OCI-LY1 (cell line): ENCODE results near the gene IGFBP4.

ENCODE experiments used
- H2AFZ ChIP-seq: fragments of 200-600 bp; sonication (generic), shearing (Covaris generic); 2 replicates; pipeline ENCODE4 v1.6.0; 2014; ENCODE audit warnings: antibody characterized with exemption, mild to moderate bottlenecking, low read length
- H3F3A ChIP-seq: fragments of 200-600 bp; sonication (generic), shearing (Covaris generic); 2 replicates; pipeline ENCODE4 v1.6.0; 2014; ENCODE audit warnings: mild to moderate bottlenecking, antibody characterized with exemption, low read length, moderate library complexity; ENCODE audit not compliant: insufficient read depth
- H3K27ac ChIP-seq: fragments of 200-600 bp; sonication (generic); 2 replicates; pipeline ENCODE4 v1.5.1; 2014; ENCODE audit warnings: low read length, mixed run types, mild to moderate bottlenecking, low read depth; ENCODE audit not compliant: poor library complexity, severe bottlenecking
- H3K27me3 ChIP-seq: fragments of 200-600 bp; sonication (generic); 2 replicates; pipeline ENCODE4 v1.6.0; 2014; ENCODE audit warnings: antibody characterized with exemption, mild to moderate bottlenecking, low read length, moderate library complexity; ENCODE audit not compliant: insufficient read depth
- H3K36me3 ChIP-seq: fragments of 200-600 bp; sonication (generic); 2 replicates; pipeline ENCODE4 v1.6.1; 2014; ENCODE audit warnings: mild to moderate bottlenecking, antibody characterized with exemption, low read length, moderate library complexity, mixed read lengths; ENCODE audit not compliant: insufficient read depth
- H3K4me1 ChIP-seq: fragments of 200-600 bp; sonication (generic); 2 replicates; pipeline ENCODE4 v1.5.1; 2014; ENCODE audit warnings: mild to moderate bottlenecking, low read length, moderate library complexity; ENCODE audit not compliant: insufficient read depth, severe bottlenecking
- H3K4me2 ChIP-seq: fragments of 200-600 bp; sonication (generic), shearing (Covaris generic); 2 replicates; pipeline ENCODE4 v1.6.1; 2014; ENCODE audit warnings: low read length
- H3K4me3 ChIP-seq: fragments of 200-600 bp; sonication (generic); 2 replicates; pipeline ENCODE4 v1.5.1; 2014; ENCODE audit warnings: low read length, low read depth, mild to moderate bottlenecking, mixed read lengths; ENCODE audit not compliant: poor library complexity, severe bottlenecking
- H3K79me2 ChIP-seq: fragments of 200-600 bp; shearing (Covaris generic); 2 replicates; pipeline ENCODE4 v1.6.1; 2016; ENCODE audit warnings: mixed run types, low read length, mixed read lengths; ENCODE audit not compliant: insufficient read depth
- H3K9ac ChIP-seq: fragments of 200-600 bp; sonication (generic), shearing (Covaris generic); 2 replicates; pipeline ENCODE4 v1.6.1; 2014; ENCODE audit warnings: mild to moderate bottlenecking, low read length, mixed read lengths
- H3K9me2 ChIP-seq: fragments of 200-600 bp; sonication (generic), shearing (Covaris generic); 2 replicates; pipeline ENCODE4 v1.6.1; 2014; ENCODE audit warnings: low read depth, mild to moderate bottlenecking, low read length, mixed read lengths
- H3K9me3 ChIP-seq: fragments of 200-600 bp; shearing (Covaris generic); 2 replicates; pipeline ENCODE4 v1.6.1; 2014; ENCODE audit warnings: low read length, mixed read lengths
- H4K20me1 ChIP-seq: fragments of 200-600 bp; sonication (generic), shearing (Covaris generic); 2 replicates; pipeline ENCODE4 v1.6.0; 2016; ENCODE audit warnings: mild to moderate bottlenecking, low read length; ENCODE audit not compliant: insufficient read depth
- EZH2 ChIP-seq: fragments of 200-600 bp; sonication (generic), shearing (Covaris generic); IDR thresholded peaks from 2 replicates; pipeline ENCODE4 v1.8.0; 2017; ENCODE audit warnings: borderline replicate concordance, mixed run types, mild to moderate bottlenecking, antibody characterized with exemption, low read length, moderate library complexity, mixed read lengths
- TF ChIP-seq, protein P1 (sequence below): fragments of 200-600 bp; sonication (generic), shearing (Covaris generic); IDR thresholded peaks from 2 replicates; pipeline ENCODE4 v1.5.1; 2017; ENCODE audit warnings: mild to moderate bottlenecking, antibody characterized with exemption, low read length, moderate library complexity, mixed read lengths

Gene IGFBP4

DNA sequence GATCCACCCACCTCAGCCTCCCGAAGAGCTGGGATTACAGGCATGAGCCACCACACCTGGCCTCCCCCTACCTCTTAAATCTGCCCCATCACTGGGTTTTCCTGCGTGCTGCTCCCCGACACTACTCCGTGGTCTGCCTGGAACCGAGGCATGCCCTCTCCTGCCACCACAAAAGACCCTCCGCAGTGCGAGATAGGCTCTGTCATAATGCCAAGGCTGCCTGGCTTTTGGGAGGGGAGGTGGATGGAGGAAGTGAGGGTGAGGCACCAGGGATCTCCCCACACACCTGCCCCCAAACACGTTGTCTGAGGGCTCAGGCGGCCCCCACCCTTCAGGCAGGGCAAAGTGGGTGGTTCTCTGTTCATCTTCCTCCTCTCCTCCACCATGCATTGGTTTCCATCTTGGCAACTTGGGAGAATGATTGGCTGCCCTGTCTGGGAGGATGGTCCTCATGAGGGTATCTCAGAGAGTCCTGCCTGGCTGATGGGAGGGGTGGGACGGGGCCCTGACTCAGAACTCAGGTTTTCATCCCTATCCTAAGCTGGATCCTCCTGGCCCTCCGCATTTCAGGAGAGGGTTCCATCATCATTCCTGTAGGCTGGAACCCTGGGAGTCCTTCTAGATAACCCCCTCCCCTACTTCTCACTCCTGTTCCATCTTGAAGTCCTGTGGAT is 23.2 kb downstream of the IGFBP4 start:
- Histone ChIP-seq H3K9me2 (no peaks in the 10 kb centered on the region), H3K36me3 (no peaks in the 10 kb centered on the region; the same call in 1 of the 2 replicates), H3K9ac (no peak overlapping the region), H4K20me1 (no peaks in the 10 kb centered on the region), H3K9me3 (no peaks in the 10 kb centered on the region), H3K27me3 (peaks cover 4% of the 10 kb centered on the region; the same call in 1 of the 2 replicates), H3K79me2 (no peaks in the 10 kb centered on the region), H3K4me1 (no peaks in the 10 kb centered on the region), H3K4me2 (no peak overlapping the region), H3K4me3 (no peak overlapping the region), H2AFZ (no peak overlapping the region), H3K27ac (no peak overlapping the region), H3F3A (no peaks in the 10 kb centered on the region)
- TF ChIP-seq EZH2 = no peak
- TF ChIP-seq, protein P1, sequence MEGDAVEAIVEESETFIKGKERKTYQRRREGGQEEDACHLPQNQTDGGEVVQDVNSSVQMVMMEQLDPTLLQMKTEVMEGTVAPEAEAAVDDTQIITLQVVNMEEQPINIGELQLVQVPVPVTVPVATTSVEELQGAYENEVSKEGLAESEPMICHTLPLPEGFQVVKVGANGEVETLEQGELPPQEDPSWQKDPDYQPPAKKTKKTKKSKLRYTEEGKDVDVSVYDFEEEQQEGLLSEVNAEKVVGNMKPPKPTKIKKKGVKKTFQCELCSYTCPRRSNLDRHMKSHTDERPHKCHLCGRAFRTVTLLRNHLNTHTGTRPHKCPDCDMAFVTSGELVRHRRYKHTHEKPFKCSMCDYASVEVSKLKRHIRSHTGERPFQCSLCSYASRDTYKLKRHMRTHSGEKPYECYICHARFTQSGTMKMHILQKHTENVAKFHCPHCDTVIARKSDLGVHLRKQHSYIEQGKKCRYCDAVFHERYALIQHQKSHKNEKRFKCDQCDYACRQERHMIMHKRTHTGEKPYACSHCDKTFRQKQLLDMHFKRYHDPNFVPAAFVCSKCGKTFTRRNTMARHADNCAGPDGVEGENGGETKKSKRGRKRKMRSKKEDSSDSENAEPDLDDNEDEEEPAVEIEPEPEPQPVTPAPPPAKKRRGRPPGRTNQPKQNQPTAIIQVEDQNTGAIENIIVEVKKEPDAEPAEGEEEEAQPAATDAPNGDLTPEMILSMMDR = no peak

DNA sequence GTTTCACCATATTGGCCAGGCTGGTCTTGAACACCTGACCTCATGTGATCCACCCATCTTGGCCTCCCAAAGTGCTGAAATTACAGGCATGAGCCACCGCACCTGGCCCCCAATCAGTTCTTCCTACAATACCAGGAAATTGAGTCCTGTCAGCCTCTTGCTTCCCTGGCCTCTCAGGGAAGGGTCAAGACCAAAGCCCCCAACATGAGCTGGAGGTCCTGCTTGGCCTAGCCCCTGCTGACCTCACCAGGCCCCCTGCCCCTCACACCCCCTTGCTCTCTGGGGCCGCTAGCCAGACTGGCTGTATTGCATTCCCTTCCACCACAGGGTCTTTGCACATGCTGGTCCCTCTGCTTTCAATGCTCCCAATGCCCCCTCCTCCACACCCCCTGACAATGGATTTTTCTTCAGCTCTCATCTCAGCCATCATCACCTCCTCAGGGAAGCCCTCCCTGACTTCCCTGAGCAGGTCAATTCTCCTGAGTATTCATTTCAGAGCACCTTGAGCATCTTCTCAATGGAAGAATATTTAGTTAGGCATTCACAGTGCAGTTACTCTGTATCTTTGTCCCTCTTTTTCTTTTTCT is 24.1 kb downstream of the IGFBP4 start:
- Histone ChIP-seq H3K4me2 (no peak overlapping the region), H4K20me1 (no peaks in the 10 kb centered on the region), H3K79me2 (no peaks in the 10 kb centered on the region), H3K36me3 (no peaks in the 10 kb centered on the region; the same call in 1 of the 2 replicates), H3K4me1 (no peaks in the 10 kb centered on the region), H3K4me3 (no peak overlapping the region), H3K27ac (no peak overlapping the region), H3K27me3 (peaks cover 4% of the 10 kb centered on the region; the same call in 1 of the 2 replicates), H3K9me3 (no peaks in the 10 kb centered on the region; the same call in 1 of the 2 replicates), H2AFZ (no peak overlapping the region), H3K9ac (no peak overlapping the region), H3K9me2 (no peaks in the 10 kb centered on the region), H3F3A (no peaks in the 10 kb centered on the region)
- no peak for TF ChIP-seq EZH2
- TF ChIP-seq, protein P1 = no peak

DNA sequence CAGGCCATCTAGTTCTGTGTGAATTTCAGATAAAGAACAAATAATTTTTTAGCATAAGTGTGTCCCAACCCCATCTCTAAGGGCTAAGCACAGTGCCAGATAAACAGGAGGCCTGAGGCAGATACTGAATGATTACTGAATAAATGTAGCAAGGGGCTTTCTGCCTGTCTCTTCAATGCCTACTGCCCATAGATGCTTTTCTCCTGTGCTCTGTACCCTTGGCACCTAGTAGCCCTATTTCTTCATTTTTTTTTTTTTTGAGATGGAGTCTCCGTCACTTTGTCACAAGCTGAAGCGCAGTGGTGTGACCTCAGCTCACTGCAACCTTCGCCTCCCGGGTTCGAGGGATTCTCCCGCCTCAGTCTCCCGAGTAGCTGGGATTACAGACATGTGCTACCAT is 25.3 kb downstream of the IGFBP4 start:
- H3F3A ChIP-seq = no peaks in the 10 kb centered on the region

More for the DNA sequence above, 25.3 kb downstream of the IGFBP4 start:
- H3K9me2 ChIP-seq = no peaks in the 10 kb centered on the region
- no peak for TF ChIP-seq EZH2
- TF ChIP-seq, protein P1 = no peak
- H2AFZ ChIP-seq = no peak overlapping the region
- H3K9ac ChIP-seq = no peak overlapping the region
- H3K27ac ChIP-seq = no peak overlapping the region
- H3K27me3 ChIP-seq = peaks cover 11% of the 10 kb centered on the region; the same call in 1 of the 2 replicates
- no peaks in the 10 kb centered on the region for H3K79me2 ChIP-seq
- no peak overlapping the region for H3K4me2 ChIP-seq
- H3K36me3 ChIP-seq = no peaks in the 10 kb centered on the region; the same call in 1 of the 2 replicates
- no peaks in the 10 kb centered on the region for H3K4me1 ChIP-seq
- H3K4me3 ChIP-seq = no peak overlapping the region
- no peaks in the 10 kb centered on the region for H4K20me1 ChIP-seq
- H3K9me3 ChIP-seq = no peaks in the 10 kb centered on the region; the same call in 1 of the 2 replicates
